OCI-LY7 (cell line): ENCODE results near the gene SUPT3H.

ENCODE experiments used
- EZH2phosphoT487 ChIP-seq: fragments of 200-600 bp; sonication (generic); IDR thresholded peaks from 2 replicates; pipeline ENCODE4 v1.6.1; 2018; ENCODE audit warnings: low read depth, borderline replicate concordance, mild to moderate bottlenecking, mixed run types, antibody characterized with exemption, low read length, moderate library complexity, mixed read lengths
- TF ChIP-seq, protein P1 (sequence below): fragments of 200-600 bp; sonication (generic); conservative IDR thresholded peaks from 2 replicates; pipeline ENCODE4 v1.5.1; 2014; ENCODE audit warnings: mild to moderate bottlenecking, antibody characterized with exemption, low read length, moderate library complexity, mixed read lengths

GRCh38 chr6:45206793-45207492 lies 170.8 kb downstream of the SUPT3H start:
- TF ChIP-seq EZH2phosphoT487, result no peak
- TF ChIP-seq, protein P1, sequence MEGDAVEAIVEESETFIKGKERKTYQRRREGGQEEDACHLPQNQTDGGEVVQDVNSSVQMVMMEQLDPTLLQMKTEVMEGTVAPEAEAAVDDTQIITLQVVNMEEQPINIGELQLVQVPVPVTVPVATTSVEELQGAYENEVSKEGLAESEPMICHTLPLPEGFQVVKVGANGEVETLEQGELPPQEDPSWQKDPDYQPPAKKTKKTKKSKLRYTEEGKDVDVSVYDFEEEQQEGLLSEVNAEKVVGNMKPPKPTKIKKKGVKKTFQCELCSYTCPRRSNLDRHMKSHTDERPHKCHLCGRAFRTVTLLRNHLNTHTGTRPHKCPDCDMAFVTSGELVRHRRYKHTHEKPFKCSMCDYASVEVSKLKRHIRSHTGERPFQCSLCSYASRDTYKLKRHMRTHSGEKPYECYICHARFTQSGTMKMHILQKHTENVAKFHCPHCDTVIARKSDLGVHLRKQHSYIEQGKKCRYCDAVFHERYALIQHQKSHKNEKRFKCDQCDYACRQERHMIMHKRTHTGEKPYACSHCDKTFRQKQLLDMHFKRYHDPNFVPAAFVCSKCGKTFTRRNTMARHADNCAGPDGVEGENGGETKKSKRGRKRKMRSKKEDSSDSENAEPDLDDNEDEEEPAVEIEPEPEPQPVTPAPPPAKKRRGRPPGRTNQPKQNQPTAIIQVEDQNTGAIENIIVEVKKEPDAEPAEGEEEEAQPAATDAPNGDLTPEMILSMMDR, result no peak
